GM13976 (cell line): Measurements from ENCODE around the gene CHN1.

Experiments
- DNase-seq: peaks from one replicate; pipeline ENCODE4 v3.0.0; 2012; ENCODE audit warnings: low spot score
- in situ Hi-C: fragments of 300-500 bp; cut with MboI; formaldehyde crosslinking; loops from one replicate; pipeline ENCODE4 v1.12.0; 2022; ENCODE audit warnings: low sequenced_read_pairs, mixed read lengths, inconsistent platforms; ENCODE audit not compliant: unreplicated experiment
- TF ChIP-seq, protein P1 (sequence below): IDR thresholded peaks from 2 replicates; pipeline ENCODE4 v1.5.1; 2012; ENCODE audit warnings: borderline replicate concordance, mild to moderate bottlenecking; ENCODE audit not compliant: insufficient read depth; ENCODE audit errors: extremely low read depth, missing control alignments, control extremely low read depth

Gene CHN1

DNA sequence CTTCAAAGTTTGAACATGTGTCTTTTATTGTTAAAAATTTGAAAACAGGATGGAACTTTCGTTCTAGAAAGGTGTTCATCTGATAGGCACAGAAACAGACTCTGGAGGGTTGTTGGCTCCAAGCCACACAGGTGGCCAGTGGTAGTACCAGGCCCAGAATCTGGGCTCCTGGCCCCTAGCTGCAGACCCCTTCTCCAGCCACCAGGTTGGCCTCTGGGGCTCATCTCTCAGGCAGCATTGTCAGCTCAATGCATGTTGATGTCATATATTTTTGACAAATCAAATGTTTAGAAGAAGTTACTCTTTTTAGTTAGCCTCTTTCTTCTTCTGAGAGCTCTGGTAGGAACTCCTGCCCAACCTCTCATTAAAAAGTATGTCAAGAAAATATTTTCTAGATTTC is 206.4 kb downstream of the CHN1 start:
- DNase-seq = no peak
- in situ Hi-C loops = no loop called here
- TF ChIP-seq, protein P1, sequence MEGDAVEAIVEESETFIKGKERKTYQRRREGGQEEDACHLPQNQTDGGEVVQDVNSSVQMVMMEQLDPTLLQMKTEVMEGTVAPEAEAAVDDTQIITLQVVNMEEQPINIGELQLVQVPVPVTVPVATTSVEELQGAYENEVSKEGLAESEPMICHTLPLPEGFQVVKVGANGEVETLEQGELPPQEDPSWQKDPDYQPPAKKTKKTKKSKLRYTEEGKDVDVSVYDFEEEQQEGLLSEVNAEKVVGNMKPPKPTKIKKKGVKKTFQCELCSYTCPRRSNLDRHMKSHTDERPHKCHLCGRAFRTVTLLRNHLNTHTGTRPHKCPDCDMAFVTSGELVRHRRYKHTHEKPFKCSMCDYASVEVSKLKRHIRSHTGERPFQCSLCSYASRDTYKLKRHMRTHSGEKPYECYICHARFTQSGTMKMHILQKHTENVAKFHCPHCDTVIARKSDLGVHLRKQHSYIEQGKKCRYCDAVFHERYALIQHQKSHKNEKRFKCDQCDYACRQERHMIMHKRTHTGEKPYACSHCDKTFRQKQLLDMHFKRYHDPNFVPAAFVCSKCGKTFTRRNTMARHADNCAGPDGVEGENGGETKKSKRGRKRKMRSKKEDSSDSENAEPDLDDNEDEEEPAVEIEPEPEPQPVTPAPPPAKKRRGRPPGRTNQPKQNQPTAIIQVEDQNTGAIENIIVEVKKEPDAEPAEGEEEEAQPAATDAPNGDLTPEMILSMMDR = no peak

DNA sequence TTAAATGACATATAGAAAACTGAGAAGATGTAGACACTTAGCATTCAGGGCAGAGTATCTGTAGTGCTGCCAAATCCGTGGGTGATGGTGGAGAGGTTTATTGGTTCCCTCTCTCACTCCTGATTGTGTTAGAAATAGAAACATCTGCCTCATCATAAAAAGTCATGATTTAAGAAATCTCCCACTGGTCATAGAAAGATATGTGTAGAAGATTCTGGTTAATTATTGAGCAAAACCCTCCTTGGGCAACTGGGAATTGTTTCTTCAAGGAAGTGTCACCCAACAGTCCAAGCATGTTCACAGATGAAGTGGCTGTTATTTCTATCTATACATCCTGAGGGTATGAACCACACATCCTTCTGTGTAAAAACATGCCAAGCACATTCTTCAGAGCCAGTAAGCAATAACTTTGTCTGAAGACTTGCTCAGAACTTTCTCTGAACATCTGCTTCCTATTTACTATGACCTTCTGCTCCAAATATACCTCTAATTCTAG is 207.4 kb downstream of the CHN1 start:
- TF ChIP-seq, protein P1 = no peak
- no peak for DNase-seq
- in situ Hi-C loops = no loop called here

DNA sequence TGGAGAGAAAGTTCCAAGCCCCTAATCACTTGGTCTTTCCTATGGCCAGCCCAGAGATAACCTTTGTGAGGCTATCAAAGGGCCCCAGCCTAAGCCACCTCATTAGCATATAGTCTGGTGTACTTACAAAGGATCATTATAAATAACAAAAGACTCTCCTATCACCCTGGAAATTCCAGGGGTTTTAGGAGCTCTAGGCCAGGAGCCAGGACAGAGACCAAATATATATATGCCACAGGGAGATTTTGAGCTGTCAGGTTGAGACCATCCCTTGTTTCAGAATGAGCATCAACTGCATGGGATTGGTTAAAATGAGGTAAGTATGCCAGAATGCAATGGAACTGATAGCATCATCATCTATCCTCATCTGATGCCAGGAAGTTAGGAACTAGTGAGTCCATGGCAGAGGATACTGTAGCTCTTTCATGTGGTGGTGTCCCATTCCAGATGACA is 208.8 kb downstream of the CHN1 start:
- no peak for DNase-seq
- in situ Hi-C loops = no loop called here
- TF ChIP-seq, protein P1 = no peak

DNA sequence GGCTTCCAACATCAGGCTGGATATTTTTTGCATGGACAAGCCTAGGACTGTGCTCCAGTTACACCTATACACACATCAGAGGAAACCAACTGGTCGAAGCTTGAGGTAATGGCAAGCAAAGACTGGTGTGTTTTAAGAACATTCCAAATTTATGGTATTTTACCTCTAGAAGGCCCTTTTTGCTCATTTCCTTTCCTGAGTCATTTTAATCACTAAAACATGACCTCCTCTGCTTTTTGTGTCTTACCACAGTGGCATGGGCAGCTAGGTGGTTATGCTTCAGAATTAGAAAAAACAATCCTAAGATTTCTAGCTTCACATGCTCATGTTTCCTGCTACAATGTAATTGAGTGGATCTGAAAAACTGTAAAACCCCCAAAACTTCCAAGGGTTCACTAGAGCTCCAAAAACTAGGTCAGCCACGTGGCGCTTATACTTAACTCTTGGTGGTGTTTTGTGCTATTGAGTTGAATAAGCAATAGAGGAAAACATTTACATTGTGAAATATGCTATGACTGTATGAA is 210.3 kb downstream of the CHN1 start:
- TF ChIP-seq, protein P1 = no peak
- in situ Hi-C loops = no loop called here
- DNase-seq = no peak

DNA sequence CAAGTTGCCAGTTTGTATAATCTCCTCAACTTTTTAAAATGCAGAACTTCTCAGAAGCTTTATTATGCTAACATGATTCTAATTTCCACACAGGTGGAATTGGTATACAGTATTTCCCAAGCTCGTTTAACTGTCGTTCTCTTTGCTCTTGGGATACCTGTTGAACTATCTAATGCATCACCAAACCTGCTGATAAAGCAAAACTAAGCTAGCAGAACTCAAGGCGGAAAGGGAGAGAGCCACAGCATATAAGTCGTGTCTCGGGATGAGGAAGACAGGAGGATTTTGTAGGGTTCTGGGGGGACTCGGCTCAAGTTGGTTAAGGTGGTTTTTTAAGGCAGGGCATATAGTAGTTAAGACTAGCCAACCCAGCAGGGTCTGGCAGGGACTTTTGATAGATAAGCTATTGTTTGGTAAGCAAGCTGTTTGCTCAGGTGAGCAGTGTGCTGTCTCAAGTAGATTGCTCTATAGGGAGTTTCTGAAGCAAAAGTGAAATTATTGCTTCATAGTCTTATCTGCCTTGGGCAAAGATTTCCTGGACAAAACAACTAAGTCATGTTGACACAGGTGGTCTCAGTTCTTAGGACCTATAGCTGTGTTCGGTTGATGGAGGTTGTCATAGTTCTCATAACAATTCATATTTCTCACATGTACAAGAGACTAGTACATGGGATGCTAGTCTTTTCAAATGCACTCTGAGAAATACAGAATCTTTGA is 212.7 kb downstream of the CHN1 start:
- in situ Hi-C loops = no loop called here

DNA sequence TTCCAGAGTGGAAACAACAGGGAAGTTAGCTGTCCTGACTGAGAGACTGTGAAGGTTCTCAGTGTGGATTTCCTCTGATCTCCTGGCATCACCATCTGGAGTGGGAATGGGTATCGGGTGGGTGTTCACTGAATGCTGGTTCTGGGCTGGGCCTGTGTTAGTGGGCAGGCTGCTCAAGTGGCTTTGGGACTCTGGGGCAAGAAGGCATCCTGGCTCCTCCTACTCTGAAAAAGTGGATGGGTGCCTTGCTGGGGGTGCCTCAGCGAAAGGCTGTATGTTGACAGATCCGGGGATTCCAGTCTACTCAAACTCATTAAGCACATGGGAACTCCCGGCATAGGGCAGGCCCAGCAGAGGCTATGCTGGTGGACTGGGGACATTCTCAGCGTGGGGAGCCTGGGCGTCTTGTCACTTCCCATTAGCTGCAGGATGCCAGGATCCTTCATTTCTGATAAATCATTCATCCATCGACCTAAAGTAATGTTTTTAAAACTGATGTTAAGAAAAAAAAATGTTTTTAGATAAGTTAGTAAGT is 213.4 kb downstream of the CHN1 start:
- TF ChIP-seq, protein P1 = no peak
- in situ Hi-C loops = no loop called here
- no peak for DNase-seq

More for the DNA sequence above, 212.7 kb downstream of the CHN1 start:
- no peak for DNase-seq
- TF ChIP-seq, protein P1 = no peak
